PFSK-1 (cell line): Measurements from ENCODE around the gene ADM2.

ENCODE experiments used
- FOXP2 ChIP-seq: optimal IDR thresholded peaks from 2 replicates; pipeline ENCODE3; 2011; ENCODE audit warnings: borderline replicate concordance, control low read depth, inconsistent platforms; ENCODE audit not compliant: insufficient read depth; ENCODE audit errors: extremely low read length, extremely low read depth
- POLR2AphosphoS5 ChIP-seq: IDR thresholded peaks from 2 replicates; pipeline ENCODE4 v1.6.1; 2012; ENCODE audit warnings: low read depth, mild to moderate bottlenecking, control low read depth, low read length, moderate library complexity
- SIN3A ChIP-seq: IDR thresholded peaks from 2 replicates; pipeline ENCODE4 v1.6.1; 2012; ENCODE audit warnings: mild to moderate bottlenecking, low read length, moderate library complexity, borderline replicate concordance; ENCODE audit not compliant: insufficient read depth
- TAF1 ChIP-seq: IDR thresholded peaks from 2 replicates; pipeline ENCODE4 v1.6.1; 2012; ENCODE audit warnings: low read length, control low read depth, borderline replicate concordance; ENCODE audit not compliant: insufficient read depth
- TF ChIP-seq, protein P1 (sequence below), 2 experiments: IDR thresholded peaks; 2 replicates each; pipeline versions ENCODE4 v1.6.1 to v1.8.0; 2011 to 2012; ENCODE audit warnings: low read depth in 2 of 2, low read length in 2 of 2, control low read depth in 1 of 2, inconsistent platforms in 1 of 2, mild to moderate bottlenecking in 1 of 2, moderate library complexity in 1 of 2; ENCODE audit not compliant: insufficient read depth in 1 of 2

ADM2 gene

DNA sequence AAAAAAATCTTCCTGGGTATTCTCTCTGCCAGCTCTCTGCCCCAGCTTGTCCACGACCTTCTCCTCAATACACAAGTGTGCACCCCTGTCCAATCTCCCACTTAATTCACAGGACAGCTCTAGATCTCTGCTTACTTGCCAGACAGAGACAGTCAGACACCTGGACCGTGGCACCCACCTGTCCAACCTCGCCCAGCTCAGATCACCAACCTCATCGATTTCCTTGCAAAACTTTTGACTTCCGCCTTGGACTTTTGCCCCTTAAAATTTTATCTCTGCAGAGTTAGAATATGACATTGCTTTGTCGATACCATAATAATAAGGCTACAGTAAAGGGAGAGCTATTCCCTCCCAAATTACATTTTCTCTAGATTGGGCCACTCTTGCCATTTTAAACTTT is 15.8 kb downstream of the ADM2 start:
- no peak for TF ChIP-seq SIN3A
- TF ChIP-seq, protein P1, sequence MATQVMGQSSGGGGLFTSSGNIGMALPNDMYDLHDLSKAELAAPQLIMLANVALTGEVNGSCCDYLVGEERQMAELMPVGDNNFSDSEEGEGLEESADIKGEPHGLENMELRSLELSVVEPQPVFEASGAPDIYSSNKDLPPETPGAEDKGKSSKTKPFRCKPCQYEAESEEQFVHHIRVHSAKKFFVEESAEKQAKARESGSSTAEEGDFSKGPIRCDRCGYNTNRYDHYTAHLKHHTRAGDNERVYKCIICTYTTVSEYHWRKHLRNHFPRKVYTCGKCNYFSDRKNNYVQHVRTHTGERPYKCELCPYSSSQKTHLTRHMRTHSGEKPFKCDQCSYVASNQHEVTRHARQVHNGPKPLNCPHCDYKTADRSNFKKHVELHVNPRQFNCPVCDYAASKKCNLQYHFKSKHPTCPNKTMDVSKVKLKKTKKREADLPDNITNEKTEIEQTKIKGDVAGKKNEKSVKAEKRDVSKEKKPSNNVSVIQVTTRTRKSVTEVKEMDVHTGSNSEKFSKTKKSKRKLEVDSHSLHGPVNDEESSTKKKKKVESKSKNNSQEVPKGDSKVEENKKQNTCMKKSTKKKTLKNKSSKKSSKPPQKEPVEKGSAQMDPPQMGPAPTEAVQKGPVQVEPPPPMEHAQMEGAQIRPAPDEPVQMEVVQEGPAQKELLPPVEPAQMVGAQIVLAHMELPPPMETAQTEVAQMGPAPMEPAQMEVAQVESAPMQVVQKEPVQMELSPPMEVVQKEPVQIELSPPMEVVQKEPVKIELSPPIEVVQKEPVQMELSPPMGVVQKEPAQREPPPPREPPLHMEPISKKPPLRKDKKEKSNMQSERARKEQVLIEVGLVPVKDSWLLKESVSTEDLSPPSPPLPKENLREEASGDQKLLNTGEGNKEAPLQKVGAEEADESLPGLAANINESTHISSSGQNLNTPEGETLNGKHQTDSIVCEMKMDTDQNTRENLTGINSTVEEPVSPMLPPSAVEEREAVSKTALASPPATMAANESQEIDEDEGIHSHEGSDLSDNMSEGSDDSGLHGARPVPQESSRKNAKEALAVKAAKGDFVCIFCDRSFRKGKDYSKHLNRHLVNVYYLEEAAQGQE (IDR thresholded peaks at IDR 0.05; ENCODE audit: insufficient read depth in 1 of 2, low read depth in 2 of 2, low read length in 2 of 2) = no peak
- no peak for TF ChIP-seq FOXP2
- no peak for TF ChIP-seq POLR2AphosphoS5
- no peak for TF ChIP-seq TAF1

DNA sequence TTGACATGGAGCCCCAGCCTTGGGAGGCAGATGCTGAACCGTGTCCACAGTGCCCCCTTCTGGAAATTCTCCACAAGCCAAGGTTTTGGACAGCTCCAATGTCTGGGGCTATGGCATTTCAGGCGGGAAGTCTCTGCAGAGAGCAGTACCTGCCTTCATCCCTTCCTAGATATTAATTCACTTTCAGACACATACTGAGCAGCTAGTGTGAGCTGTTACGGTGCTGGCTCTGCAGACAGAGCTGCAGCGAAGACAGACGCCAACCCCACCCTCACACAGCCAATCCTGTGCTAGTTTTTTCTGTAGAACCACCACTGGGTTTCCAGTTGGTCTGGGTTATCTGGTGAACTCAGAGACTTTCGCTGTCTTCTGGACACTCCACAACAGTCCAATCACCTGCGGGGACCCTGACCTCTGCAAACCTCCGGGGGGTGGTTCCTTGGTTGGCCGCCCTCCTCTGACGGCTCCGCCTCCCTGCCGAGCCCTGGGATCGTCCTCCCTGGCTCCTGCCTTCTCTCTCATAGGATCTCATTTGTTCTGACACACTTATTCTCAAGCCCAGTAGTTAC is 17.1 kb downstream of the ADM2 start:
- TF ChIP-seq POLR2AphosphoS5 (no peak), FOXP2 (no peak), SIN3A (no peak), TAF1 (no peak)
- TF ChIP-seq, protein P1 (IDR thresholded peaks at IDR 0.05; ENCODE audit: insufficient read depth in 1 of 2, low read depth in 2 of 2, low read length in 2 of 2) = peak; percentile 77 to 89

DNA sequence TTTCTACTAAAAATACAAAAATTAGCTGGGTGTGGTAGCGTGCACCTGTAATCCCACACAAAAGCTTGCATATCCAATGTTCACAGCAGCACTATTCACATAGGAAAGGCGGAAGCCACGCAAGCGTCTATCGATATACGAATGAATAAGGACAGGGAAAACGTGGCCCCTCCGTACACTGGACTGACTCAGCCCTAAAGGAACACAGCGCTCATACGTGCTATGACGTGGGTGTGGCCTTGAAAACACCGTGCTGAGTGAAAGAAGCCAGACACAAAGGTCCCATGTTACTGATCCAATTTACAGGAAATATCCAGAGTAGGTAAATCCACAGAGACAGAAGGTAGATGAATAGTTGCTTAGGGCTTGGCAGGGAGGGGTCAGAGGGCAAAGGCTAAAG is 19.1 kb downstream of the ADM2 start:
- TF ChIP-seq TAF1 (no peak), FOXP2 (no peak), SIN3A (no peak), POLR2AphosphoS5 (no peak)
- TF ChIP-seq, protein P1 (IDR thresholded peaks at IDR 0.05; ENCODE audit: insufficient read depth in 1 of 2, low read depth in 2 of 2, low read length in 2 of 2) = no peak

DNA sequence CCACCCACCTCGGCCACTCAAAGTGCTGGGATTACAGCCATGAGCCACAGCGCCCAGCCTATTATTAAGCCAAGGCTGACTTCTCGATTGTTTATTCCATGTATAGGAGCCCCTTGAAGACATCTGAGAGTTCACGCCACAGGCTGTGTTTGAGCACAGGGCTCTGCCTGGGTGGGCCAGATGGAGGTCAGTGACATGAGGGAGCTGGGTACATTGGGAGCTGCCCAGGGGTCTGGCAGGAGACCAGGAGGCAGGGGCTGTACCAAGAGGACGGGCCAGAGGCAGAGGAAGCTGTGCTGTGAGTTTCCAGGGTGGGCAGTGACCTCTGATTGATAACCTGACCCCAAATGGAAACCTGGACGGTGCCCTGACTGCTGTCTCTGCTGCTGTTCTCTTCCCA is 20.8 kb downstream of the ADM2 start:
- TF ChIP-seq, protein P1 (IDR thresholded peaks at IDR 0.05; ENCODE audit: insufficient read depth in 1 of 2, low read depth in 2 of 2, low read length in 2 of 2) = no peak
- TF ChIP-seq SIN3A (no peak), TAF1 (no peak), POLR2AphosphoS5 (no peak), FOXP2 (no peak)
